ENCODE data around the gene PDE4B.

GRCh38 chr1:66152034-66152433 is 359.3 kb downstream of the PDE4B start:
- TF ChIP-seq CTCF (IDR thresholded peaks at IDR 0.05) = no peak
- TF ChIP-seq POLR2A (IDR thresholded peaks at IDR 0.05) = no peak
- TF ChIP-seq POLR2AphosphoS5 (IDR thresholded peaks at IDR 0.05) = no peak
